ENCODE results near the gene ORMDL2.

Gene ORMDL2

DNA sequence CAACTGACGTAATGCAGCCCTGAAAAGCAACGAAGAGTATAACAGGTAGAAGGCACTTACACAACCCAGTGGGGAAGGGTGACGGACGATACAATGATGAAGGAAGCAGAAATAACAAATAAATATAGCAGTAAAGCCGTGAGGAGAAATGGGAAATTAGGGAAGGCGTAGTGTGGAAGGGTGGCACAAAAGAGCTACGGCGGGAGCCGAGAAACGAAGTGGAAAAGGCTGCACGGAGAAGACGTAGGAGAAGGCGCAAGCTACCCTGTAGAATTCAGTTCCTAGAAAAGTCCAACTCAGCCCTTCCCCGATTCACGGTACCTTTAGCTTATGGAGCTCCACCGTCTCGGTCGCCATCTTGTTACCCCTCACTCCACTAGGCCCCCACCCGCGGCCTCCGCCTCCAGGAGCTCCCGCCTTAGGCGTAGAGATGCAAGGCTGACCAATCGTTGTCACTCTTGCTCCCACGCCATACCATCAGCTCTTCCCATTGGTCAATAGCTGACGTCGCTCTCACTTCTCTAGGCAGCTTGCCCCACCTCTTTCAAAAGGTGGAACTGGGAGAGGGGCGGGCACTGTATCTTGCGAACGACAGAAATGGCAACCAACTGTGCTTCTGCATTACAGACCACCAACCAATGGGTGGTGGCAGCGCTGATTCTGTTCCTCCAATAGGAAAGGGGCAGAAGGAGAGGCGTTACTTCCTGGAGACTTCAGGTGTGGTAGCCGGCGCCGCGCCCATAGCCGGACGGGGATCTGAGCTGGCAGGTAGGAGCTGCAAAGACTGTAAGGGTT is at the start of gene ORMDL2, which contains the start of gene SARNP:
TSS of gene ORMDL2 (plus strand) at position 697 of the 795 bp plus-strand sequence. CDS start 959 bp downstream, outside the sequence.
TSS of gene SARNP (minus strand) at position 380 of the 795 bp plus-strand sequence. CDS start at position 357, 23 bp downstream.
- DNase-seq (ENCODE audit: low read depth in 2 of 2), result peak; percentile 100

DNA sequence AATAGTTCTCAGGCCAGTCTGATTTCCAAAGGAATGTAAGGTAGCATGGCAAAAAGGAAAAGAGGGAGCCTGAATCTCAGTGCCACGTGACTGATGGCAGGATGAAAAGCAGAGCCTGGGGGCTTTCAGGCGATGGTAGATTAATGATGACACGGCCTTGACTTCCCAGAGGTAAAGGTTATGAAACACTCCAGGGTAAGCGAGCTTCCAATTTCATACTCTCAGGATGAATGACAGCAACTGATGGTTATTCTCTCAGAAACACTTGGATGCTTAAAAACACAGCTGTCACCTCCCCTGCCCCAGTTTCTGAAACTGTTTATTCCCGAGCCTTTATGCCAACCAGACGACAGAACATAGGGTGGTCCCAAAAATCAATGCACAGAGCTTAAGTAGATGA is 46.1 kb upstream of the ORMDL2 start:
- no peak for DNase-seq (ENCODE audit: low read depth in 2 of 2)

DNA sequence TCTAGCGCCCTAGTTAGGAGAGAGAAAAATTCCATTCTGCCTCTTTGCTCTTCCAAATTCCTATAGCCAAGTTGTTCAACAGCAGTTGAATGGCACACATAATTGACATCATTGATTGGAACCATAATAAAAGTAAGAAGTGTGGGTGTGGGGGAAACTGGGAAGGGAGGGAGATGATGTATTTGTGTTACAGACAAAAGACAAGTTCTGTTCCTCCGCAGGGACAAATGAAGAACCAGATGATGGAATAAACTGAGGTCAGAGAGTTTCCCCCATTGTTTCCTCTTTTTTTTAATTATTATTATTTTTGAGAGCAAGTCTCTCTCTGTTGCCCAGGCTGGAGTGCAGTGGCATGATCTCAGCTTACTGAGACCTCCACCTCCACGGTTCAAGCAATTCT is 40.0 kb upstream of the ORMDL2 start:
- DNase-seq (ENCODE audit: low read depth in 2 of 2), result no peak

- no peak for DNase-seq (ENCODE audit: low read depth in 2 of 2)
These were observed 37.2 kb upstream of the ORMDL2 start for GRCh38 chr12:55780685-55781084.

DNA sequence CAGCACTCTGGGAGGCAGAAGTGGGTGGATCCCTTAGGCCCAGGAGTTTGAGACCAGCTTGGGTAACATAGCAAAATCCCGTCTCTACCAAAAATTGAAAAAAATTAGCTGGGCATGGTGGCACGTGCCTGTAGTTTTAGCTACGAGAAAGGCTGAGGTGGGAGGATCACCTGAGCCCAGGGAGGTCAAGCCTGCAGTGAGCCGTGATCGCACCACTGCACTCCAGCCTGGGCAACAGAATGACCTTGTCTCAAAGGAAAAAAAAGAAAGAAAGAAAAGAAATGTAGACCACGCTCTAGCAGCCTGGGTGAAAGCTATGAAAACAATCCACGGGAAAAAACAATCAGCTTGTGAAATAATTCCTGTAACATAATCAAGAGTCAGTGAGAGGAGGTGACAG is 29.3 kb upstream of the ORMDL2 start:
- no peak for DNase-seq (ENCODE audit: low read depth in 2 of 2)

- no peak for DNase-seq (ENCODE audit: low read depth in 2 of 2)
These were observed 28.7 kb upstream of the ORMDL2 start for GRCh38 chr12:55789171-55789570.

DNA sequence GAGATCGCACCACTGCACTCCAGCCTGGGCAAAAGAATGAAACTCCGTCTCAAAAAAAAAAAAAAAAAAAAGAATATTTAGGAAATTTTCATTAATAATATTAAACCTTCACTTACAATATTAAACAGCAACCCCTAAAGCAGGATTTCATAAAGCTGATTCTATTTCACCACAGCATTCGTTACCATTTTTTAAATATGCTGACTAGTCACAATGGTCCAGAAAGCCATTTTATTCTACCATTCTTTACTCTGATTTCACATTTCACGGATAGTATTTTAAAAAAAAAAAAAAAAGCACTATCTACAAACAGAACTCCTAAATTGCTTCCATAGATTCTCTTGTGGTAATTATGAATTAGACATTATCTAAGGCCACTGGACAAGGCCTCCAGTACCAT is 27.9 kb upstream of the ORMDL2 start:
- no peak for DNase-seq (ENCODE audit: low read depth in 2 of 2)

GRCh38 chr12:55795950-55796349 is 21.9 kb upstream of the ORMDL2 start:
- DNase-seq (ENCODE audit: low read depth in 2 of 2), result no peak

- DNase-seq (ENCODE audit: low read depth in 2 of 2), result peak in 1 of 2 experiments; percentile 22
These were observed 20.8 kb upstream of the ORMDL2 start for GRCh38 chr12:55797068-55797467.

GRCh38 chr12:55797550-55797949 is 20.3 kb upstream of the ORMDL2 start:
- DNase-seq (ENCODE audit: low read depth in 2 of 2), result no peak

DNA sequence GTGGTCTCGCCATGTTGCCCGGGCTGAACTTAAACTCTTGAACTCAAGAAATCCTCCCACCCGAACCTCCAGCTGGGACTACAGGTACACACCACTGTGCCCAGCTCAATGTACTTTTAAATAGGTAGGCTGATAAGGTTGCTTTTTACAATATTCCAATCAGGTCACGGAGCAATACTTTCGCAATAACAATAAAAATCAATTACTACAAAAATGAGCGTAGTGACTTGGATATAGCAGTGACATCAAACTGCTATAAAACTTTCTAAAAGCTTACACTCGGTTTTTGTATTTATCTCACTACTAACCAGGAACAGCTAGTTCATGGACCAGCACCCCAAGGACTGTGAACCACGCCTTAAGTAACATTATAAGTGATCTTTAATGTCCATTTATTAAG is 10.9 kb upstream of the ORMDL2 start:
- no peak for DNase-seq (ENCODE audit: low read depth in 2 of 2)

DNA sequence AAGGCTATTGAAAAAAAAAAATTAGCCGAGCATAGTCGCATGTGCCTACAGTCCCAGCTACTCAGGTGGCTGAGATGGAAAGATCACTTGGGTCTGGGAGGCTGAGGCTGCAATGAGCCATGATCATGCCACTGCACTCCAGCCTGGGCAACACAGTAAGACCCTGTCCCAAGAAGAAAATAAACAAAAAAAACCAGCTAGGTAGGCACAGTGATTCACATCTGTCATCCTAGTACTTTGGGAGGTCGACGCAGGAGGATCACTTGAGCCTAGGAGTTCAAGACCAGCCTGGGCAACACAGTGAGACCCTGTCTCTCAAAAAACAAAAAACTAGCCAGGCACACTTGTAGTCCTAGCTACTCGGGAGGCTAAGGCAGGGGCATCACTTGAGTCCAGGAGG is 8.6 kb upstream of the ORMDL2 start:
- DNase-seq (ENCODE audit: low read depth in 2 of 2), result no peak

- no peak for DNase-seq (ENCODE audit: low read depth in 2 of 2)
These were observed 5.8 kb upstream of the ORMDL2 start for GRCh38 chr12:55812088-55812487.

DNA sequence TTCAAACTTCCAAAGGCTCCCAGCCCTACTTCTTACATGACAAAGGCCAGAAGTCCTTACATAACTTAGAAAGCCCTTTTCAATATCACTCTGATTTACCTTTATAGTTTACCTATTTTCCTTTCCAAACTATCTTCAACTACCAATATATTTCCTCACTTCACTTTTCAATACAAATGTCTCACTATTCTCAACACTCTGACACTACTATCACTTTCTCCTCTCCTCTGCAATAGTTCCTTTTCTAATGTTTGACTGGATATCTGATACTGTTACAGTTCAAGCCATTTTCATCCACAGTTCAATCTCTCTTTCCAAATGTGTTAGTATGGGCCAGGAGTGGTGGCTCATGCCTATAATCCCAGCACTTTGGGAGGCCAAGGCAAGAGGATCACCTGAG is 3.6 kb upstream of the ORMDL2 start:
- no peak for DNase-seq (ENCODE audit: low read depth in 2 of 2)

DNA sequence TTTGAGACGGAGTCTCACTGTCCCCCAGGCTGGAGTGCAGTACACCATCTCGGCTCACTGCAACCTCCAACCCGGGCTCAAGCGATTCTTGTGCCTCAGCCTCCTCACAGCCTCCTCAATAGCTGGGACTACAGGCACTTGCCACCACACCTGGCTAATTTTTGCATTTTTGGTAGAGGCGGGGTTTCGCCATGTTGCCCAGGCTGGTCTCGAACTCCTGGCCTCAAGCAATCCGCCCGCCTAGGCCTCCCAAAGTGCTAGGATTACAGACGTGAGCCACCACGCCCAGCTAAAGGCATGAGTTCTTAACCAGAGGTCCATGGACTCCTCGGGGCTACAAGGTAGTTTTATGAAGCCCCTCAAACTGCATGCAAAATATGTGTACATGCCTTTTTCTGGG is 2.4 kb upstream of the ORMDL2 start:
- DNase-seq (ENCODE audit: low read depth in 2 of 2), result no peak

DNA sequence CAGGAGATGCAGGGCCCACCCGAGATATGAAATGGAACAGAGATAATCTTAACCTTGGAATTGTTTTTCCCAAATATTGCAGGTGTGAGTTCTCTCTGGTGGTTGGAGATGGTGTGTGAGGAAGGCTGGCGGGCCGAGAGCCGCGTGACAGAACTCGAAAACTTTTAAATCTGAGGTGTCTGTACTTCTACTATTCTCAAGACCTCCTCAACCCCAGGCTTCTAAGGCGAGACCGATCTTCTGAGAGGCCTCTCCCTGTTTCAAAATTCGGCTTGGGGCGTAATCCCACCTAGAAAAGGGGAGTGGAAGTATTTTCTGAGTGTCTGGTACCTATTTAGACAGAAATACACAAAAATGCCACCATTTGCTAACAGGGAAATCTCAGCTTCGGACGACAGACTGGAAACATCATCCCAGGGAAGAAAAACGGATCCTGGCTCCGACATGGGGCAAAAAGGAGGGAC is 928 bp upstream of the ORMDL2 start:
- DNase-seq (ENCODE audit: low read depth in 2 of 2), result no peak

- no peak for DNase-seq (ENCODE audit: low read depth in 2 of 2)
These were observed 393 bp downstream of the ORMDL2 start for GRCh38 chr12:55818140-55818728.

DNA sequence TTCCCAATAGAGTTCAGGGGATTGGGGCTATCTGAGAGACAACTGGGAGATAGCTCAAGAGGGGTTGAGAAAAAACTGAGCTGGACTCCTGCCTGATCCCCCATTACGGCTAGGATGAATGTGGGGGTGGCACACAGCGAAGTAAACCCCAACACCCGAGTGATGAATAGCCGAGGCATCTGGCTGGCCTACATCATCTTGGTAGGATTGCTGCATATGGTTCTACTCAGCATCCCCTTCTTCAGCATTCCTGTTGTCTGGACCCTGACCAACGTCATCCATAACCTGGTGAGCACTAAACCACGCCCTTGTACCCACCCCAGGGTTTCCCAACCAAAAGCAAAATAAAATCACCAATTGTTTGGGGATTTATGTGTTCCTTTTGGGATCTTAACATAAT is 1.0 kb downstream of the ORMDL2 start:
- DNase-seq (ENCODE audit: low read depth in 2 of 2), result no peak

DNA sequence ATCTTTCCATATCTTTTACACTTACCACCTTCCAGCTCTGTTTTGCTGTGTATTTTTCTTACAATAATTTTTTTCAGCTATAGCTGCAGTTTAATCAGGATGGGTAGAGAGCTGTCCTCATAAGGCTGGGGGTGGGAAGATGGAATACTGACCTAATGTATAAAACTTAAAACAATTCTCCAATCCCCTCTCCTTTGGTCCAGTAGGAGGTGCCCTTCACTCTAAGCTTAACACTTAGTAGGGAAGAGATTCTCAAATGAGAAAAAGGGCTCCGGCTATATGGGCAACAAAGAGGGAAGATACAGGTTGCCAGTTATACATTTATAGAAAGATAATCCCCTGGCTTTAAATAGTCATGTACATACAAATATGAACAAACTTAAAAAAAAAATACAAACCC is 2.8 kb downstream of the ORMDL2 start:
- no peak for DNase-seq (ENCODE audit: low read depth in 2 of 2)

DNA sequence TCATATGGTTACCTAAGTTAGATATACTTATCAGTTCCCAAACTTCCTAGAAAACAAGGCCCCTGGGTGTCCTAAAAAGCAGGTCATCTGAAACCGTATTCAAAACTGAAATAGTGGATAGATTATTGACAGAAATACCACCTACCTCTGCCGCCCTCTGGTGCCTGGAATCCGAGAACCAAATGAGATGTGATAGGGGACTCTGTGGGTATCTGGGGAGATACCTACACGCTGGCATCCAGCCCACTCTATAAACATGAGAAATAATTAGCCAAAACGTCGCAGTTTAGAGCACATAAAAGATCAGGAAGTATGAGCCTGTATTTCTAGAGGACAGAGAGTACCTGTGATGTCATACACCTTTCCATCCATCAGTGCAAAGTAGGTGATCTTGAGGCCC is 4.4 kb downstream of the ORMDL2 start:
- DNase-seq (ENCODE audit: low read depth in 2 of 2), result no peak

DNA sequence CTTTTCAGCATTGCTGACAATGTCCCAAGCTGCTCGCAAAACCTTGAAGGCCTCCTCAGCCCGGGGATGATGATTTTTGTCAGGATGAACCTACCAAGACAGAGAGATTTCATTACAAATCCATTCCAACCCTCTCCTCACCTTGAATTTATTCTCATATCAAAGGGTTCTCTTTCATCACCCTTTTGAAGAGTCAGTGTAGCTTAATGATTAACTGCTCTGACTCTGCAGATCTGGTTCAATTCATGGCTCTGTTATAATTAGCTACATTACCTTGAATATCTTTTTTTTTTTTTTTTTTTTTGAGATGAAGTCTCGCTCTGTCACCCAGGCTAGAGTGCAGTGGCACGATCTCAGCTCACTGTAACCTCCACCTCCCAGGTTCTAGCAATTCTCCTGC is 5.6 kb downstream of the ORMDL2 start:
- DNase-seq (ENCODE audit: low read depth in 2 of 2), result no peak

DNA sequence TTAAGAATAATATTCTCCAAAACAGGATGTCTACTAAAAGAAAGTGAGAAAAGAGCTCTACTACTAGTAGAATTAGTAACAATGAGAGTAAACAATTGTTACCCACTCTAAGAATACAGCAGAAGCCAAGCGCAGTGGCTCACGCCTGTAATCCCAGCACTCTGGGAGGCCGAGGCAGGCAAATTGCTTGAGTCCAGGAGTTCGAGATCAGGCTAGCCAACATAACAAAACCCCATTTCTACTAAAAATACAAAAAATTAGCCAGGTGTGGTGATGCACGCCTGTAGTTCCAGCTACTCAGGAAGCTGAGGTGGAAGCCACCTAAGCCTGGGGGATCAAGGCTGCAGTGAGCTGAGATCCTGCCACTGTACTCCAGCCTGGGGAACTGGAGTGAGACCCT is 6.9 kb downstream of the ORMDL2 start:
- no peak for DNase-seq (ENCODE audit: low read depth in 2 of 2)

- DNase-seq (ENCODE audit: low read depth in 2 of 2), result no peak
These were observed 10.0 kb downstream of the ORMDL2 start for GRCh38 chr12:55827806-55828205.

Measured in fibroblast of skin of left quadriceps (primary cell).